GM23338 (cell line): ENCODE data around the gene KRT9. TPM values are rescaled to one million over a fixed set of nuclear protein-coding genes. Genes with fewer than 3 reads are reported as not detected.

Experiments
- ATAC-seq: fragments of 200-7000 bp; cut with Tn5 transposase; 3 replicates; pipeline ENCODE4 v1.9.1; 2020
- DNase-seq: peaks from one replicate; pipeline ENCODE4 v3.0.0-alpha.2; 2015; ENCODE audit warnings: low spot score
- H2AFZ ChIP-seq: fragments of 200-600 bp; sonication (generic); 2 replicates; pipeline ENCODE4 v1.8.0; 2016; ENCODE audit warnings: antibody characterized with exemption, mild to moderate bottlenecking, moderate library complexity
- H3F3A ChIP-seq: fragments of 200-600 bp; sonication (generic); replicated peaks from 2 replicates; pipeline ENCODE4 v1.8.0; 2017; ENCODE audit warnings: antibody characterized with exemption, mixed run types, low read depth
- H3K27ac ChIP-seq: fragments of 200-600 bp; sonication (generic); 2 replicates; pipeline ENCODE4 v1.6.1; 2016; ENCODE audit warnings: low read depth
- H3K27me3 ChIP-seq: fragments of 200-600 bp; sonication (generic); 2 replicates; pipeline ENCODE4 v1.8.0; 2016; ENCODE audit warnings: mild to moderate bottlenecking, mixed run types, moderate library complexity; ENCODE audit not compliant: insufficient read depth
- H3K36me3 ChIP-seq: fragments of 200-600 bp; sonication (generic); 2 replicates; pipeline ENCODE4 v1.8.0; 2016; ENCODE audit warnings: mild to moderate bottlenecking; ENCODE audit not compliant: insufficient read depth
- H3K4me1 ChIP-seq: fragments of 200-600 bp; sonication (generic); 2 replicates; pipeline ENCODE4 v1.8.0; 2016; ENCODE audit warnings: mild to moderate bottlenecking, moderate library complexity; ENCODE audit not compliant: insufficient read depth
- H3K4me2 ChIP-seq: fragments of 200-600 bp; sonication (generic); 2 replicates; pipeline ENCODE4 v1.7.1; 2017; ENCODE audit warnings: mixed run types
- H3K4me3 ChIP-seq: fragments of 200-600 bp; sonication (generic); 2 replicates; pipeline ENCODE4 v1.6.1; 2016; ENCODE audit warnings: mixed run types
- H3K79me2 ChIP-seq: fragments of 200-600 bp; sonication (generic); replicated peaks from 2 replicates; pipeline ENCODE4 v1.8.0; 2017; ENCODE audit warnings: mild to moderate bottlenecking; ENCODE audit not compliant: insufficient read depth
- H3K9me2 ChIP-seq: fragments of 200-600 bp; sonication (generic); 2 replicates; pipeline ENCODE4 v1.8.0; 2017; ENCODE audit not compliant: insufficient read depth
- H4K20me1 ChIP-seq: fragments of 200-600 bp; sonication (generic); replicated peaks from 2 replicates; pipeline ENCODE4 v1.8.0; 2017; ENCODE audit warnings: mild to moderate bottlenecking; ENCODE audit not compliant: insufficient read depth
- H3K27ac Mint-ChIP-seq: 2 replicates; pipeline ENCODE4 v1.8.0; 2020; ENCODE audit warnings: inconsistent platforms, mild to moderate bottlenecking, moderate library complexity, mixed read lengths
- H3K27me3 Mint-ChIP-seq: 3 replicates; pipeline ENCODE4 v1.8.0; 2022; ENCODE audit warnings: low read depth, mild to moderate bottlenecking, moderate library complexity, mixed read lengths, inconsistent platforms; ENCODE audit not compliant: insufficient read depth, poor library complexity
- H3K36me3 Mint-ChIP-seq: 3 replicates; pipeline ENCODE4 v1.8.0; 2021; ENCODE audit warnings: low read depth, mild to moderate bottlenecking, inconsistent platforms, moderate library complexity, mixed read lengths
- H3K4me1 Mint-ChIP-seq: 3 replicates; pipeline ENCODE4 v1.8.0; 2020; ENCODE audit warnings: mild to moderate bottlenecking, inconsistent platforms, mixed read lengths
- H3K4me3 Mint-ChIP-seq: 3 replicates; pipeline ENCODE4 v1.8.0; 2021; ENCODE audit warnings: moderate library complexity, mild to moderate bottlenecking, inconsistent platforms, mixed read lengths
- H3K9me3 Mint-ChIP-seq: 3 replicates; pipeline ENCODE4 v1.8.0; 2020; ENCODE audit warnings: moderate library complexity, mild to moderate bottlenecking, inconsistent platforms, mixed read lengths
- CREB1 ChIP-seq: fragments of 250-450 bp; sonication (Bioruptor Pico); IDR thresholded peaks from 2 replicates; pipeline ENCODE4 v1.5.0; 2020; ENCODE audit warnings: low read depth, mild to moderate bottlenecking, moderate library complexity
- EZH2 ChIP-seq: fragments of 200-600 bp; sonication (generic); IDR thresholded peaks from one replicate; pipeline ENCODE4 v1.8.0; 2017; ENCODE audit warnings: antibody characterized with exemption, mild to moderate bottlenecking, low read depth; ENCODE audit not compliant: unreplicated experiment
- JUNB ChIP-seq: IDR thresholded peaks from one replicate; pipeline ENCODE4 v1.6.1; 2016; ENCODE audit warnings: antibody characterized with exemption; ENCODE audit not compliant: unreplicated experiment
- POLR2AphosphoS5 ChIP-seq: IDR thresholded peaks from 2 replicates; pipeline ENCODE4 v1.6.1; 2016; ENCODE audit warnings: antibody characterized with exemption, low read depth
- ZNF114 ChIP-seq: fragments of 250-450 bp; sonication (Bioruptor Pico); IDR thresholded peaks from 2 replicates; pipeline ENCODE4 v1.5.0; 2020; ENCODE audit warnings: mild to moderate bottlenecking, moderate library complexity
- ZNF331 ChIP-seq: fragments of 250-450 bp; sonication (Bioruptor Pico); IDR thresholded peaks from 2 replicates; pipeline ENCODE4 v1.5.0; 2020; ENCODE audit warnings: low read depth, mild to moderate bottlenecking, moderate library complexity
- polyA plus RNA-seq: library from polyadenylated mRNA; unstranded; fragments of >200 nt; fragmentation: Nextera tagmentation; extraction: Ambion mirVana; gene quantifications from 2 replicates; pipeline ENCODE4 v1.2.1, GENCODE V29; 2016
- total RNA-seq: library from RNA; depleted of rRNA; stranded (reverse); fragments of >200 nt; shearing (Covaris generic); gene quantifications from 2 replicates; pipeline ENCODE4 v1.2.3, GENCODE V29; 2014
- TF ChIP-seq, protein P1 (sequence below): fragments of 250-450 bp; sonication (Bioruptor Pico); IDR thresholded peaks from 2 replicates; pipeline ENCODE4 v1.5.0; 2020; ENCODE audit warnings: mild to moderate bottlenecking, moderate library complexity

KRT9 gene
- total and polyA plus RNA-seq, 2 experiments from 2014 or later: not detected

DNA sequence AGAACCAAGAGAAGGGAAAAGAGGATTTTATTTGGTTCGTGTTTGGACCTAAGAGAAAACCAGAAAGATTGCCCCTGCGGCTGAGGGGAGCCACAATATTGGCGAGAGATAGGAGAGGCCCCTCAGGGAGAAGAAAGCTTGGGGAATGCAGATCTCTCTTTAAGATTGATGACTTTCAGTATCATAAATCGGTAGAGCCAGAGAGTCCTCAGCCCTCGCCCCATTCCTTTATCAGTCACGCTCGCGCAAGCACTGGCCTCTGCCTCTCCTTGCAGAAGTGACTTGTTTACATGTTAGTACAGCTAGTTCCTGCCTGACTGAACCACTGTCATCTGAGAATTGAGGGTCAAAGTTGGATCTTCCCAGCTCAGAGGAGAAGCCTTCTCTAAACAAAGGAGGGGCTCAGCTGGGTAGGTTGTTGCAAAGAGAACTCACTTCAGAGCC is 22.2 kb downstream of the KRT9 start:
- Histone ChIP-seq H3K4me1 (peaks cover 10% of the 10 kb centered on the region), H3K36me3 (no peaks in the 10 kb centered on the region), H3K9me2 (no peaks in the 10 kb centered on the region), H3K4me3 (no peak overlapping the region), H3K79me2 (no peaks in the 10 kb centered on the region), H3F3A (no peaks in the 10 kb centered on the region), H3K4me2 (no peak overlapping the region; the same call in 1 of the 2 replicates), H3K27ac (no peak overlapping the region), H3K27me3 (no peaks in the 10 kb centered on the region), H2AFZ (peak overlapping the region; percentile 8; the same call in 1 of the 2 replicates), H4K20me1 (no peaks in the 10 kb centered on the region)
- H3K36me3 Mint-ChIP-seq: no peaks in the 10 kb centered on the region
- TF ChIP-seq JUNB (no peak), ZNF114 (no peak), CREB1 (CRISPR knock-in tag) (no peak), EZH2 (no peak), ZNF331 (no peak), POLR2AphosphoS5 (no peak)
- TF ChIP-seq, protein P1, sequence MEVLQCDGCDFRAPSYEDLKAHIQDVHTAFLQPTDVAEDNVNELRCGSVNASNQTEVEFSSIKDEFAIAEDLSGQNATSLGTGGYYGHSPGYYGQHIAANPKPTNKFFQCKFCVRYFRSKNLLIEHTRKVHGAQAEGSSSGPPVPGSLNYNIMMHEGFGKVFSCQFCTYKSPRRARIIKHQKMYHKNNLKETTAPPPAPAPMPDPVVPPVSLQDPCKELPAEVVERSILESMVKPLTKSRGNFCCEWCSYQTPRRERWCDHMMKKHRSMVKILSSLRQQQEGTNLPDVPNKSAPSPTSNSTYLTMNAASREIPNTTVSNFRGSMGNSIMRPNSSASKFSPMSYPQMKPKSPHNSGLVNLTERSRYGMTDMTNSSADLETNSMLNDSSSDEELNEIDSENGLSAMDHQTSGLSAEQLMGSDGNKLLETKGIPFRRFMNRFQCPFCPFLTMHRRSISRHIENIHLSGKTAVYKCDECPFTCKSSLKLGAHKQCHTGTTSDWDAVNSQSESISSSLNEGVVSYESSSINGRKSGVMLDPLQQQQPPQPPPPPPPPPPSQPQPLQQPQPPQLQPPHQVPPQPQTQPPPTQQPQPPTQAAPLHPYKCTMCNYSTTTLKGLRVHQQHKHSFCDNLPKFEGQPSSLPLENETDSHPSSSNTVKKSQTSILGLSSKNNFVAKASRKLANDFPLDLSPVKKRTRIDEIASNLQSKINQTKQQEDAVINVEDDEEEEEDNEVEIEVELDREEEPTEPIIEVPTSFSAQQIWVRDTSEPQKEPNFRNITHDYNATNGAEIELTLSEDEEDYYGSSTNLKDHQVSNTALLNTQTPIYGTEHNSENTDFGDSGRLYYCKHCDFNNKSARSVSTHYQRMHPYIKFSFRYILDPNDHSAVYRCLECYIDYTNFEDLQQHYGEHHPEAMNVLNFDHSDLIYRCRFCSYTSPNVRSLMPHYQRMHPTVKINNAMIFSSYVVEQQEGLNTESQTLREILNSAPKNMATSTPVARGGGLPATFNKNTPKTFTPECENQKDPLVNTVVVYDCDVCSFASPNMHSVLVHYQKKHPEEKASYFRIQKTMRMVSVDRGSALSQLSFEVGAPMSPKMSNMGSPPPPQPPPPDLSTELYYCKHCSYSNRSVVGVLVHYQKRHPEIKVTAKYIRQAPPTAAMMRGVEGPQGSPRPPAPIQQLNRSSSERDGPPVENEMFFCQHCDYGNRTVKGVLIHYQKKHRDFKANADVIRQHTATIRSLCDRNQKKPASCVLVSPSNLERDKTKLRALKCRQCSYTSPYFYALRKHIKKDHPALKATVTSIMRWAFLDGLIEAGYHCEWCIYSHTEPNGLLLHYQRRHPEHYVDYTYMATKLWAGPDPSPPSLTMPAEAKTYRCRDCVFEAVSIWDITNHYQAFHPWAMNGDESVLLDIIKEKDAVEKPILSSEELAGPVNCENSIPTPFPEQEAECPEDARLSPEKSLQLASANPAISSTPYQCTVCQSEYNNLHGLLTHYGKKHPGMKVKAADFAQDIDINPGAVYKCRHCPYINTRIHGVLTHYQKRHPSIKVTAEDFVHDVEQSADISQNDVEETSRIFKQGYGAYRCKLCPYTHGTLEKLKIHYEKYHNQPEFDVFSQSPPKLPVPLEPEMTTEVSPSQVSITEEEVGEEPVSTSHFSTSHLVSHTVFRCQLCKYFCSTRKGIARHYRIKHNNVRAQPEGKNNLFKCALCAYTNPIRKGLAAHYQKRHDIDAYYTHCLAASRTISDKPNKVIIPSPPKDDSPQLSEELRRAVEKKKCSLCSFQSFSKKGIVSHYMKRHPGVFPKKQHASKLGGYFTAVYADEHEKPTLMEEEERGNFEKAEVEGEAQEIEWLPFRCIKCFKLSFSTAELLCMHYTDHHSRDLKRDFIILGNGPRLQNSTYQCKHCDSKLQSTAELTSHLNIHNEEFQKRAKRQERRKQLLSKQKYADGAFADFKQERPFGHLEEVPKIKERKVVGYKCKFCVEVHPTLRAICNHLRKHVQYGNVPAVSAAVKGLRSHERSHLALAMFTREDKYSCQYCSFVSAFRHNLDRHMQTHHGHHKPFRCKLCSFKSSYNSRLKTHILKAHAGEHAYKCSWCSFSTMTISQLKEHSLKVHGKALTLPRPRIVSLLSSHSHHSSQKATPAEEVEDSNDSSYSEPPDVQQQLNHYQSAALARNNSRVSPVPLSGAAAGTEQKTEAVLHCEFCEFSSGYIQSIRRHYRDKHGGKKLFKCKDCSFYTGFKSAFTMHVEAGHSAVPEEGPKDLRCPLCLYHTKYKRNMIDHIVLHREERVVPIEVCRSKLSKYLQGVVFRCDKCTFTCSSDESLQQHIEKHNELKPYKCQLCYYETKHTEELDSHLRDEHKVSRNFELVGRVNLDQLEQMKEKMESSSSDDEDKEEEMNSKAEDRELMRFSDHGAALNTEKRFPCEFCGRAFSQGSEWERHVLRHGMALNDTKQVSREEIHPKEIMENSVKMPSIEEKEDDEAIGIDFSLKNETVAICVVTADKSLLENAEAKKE (CRISPR knock-in tag): no peak
- DNase-seq (no peak), ATAC-seq (no peak)
- no peak overlapping the region; the same call in 2 of the 3 replicates for H3K4me3 Mint-ChIP-seq
- H3K27ac Mint-ChIP-seq: no peak overlapping the region; the same call in 1 of the 2 replicates
- H3K4me1 Mint-ChIP-seq: peaks cover 25% of the 10 kb centered on the region
- H3K9me3 Mint-ChIP-seq: peaks cover 7% of the 10 kb centered on the region
- H3K27me3 Mint-ChIP-seq: peaks cover 33% of the 10 kb centered on the region
